ENCODE data around the gene AKAP3. TPM values are rescaled to one million over a fixed set of nuclear protein-coding genes. Genes with fewer than 3 reads are reported as not detected.

AKAP3 gene
- total and polyA plus RNA-seq, 2 of the 8 experiments (the other 6 are each of a cell fraction or from before 2014, with no cell fraction given), result 0.54 to 1.0 TPM

- Histone ChIP-seq H4K20me1 (replicated peaks in 1 of 2; ENCODE audit: control insufficient read depth in 1 of 2, insufficient read depth in 2 of 2, low read length in 2 of 2) (peaks cover 2 to 3% of the 10 kb centered on the region in 2 experiments), H4K5ac (ENCODE audit: insufficient read length, low read depth, low read length) (no peak overlapping the region), H2BK12ac (ENCODE audit: low read depth, low read length) (no peak overlapping the region), H2BK5ac (ENCODE audit: low read depth, low read length) (no peak overlapping the region), H3K18ac (ENCODE audit: extremely low read depth, low read length) (no peak overlapping the region), H3K79me2 (ENCODE audit: control insufficient read depth in 1 of 2, insufficient read depth in 2 of 2, low read length in 2 of 2) (no peaks in the 10 kb centered on the region), H3K23ac (ENCODE audit: insufficient read length) (no peak overlapping the region), H2BK15ac (ENCODE audit: low read length) (no peak overlapping the region), H3K4me3 (ENCODE audit: extremely low read depth in 1 of 4, insufficient read depth in 2 of 4, low read depth in 3 of 4, low read length in 4 of 4) (no peak overlapping the region), H3K56ac (replicated peaks; ENCODE audit: insufficient read length, low read depth, low read length) (no peak overlapping the region), H4K91ac (replicated peaks; ENCODE audit: insufficient read length, low read length) (no peak overlapping the region), H3K27me3 (replicated peaks in 1 of 4; ENCODE audit: control insufficient read depth in 3 of 4, extremely low read depth in 1 of 4, insufficient read depth in 3 of 4, low read length in 3 of 4) (no peaks in the 10 kb centered on the region), H3K79me1 (ENCODE audit: low read depth, low read length) (no peaks in the 10 kb centered on the region), H3K4me2 (ENCODE audit: insufficient read depth in 1 of 2, low read depth in 2 of 2, low read length in 2 of 2) (no peak overlapping the region), H3K9me3 (ENCODE audit: insufficient read depth in 2 of 2, low read depth in 1 of 2, low read length in 1 of 2) (no peaks in the 10 kb centered on the region), H3K9ac (replicated peaks in 1 of 4; ENCODE audit: extremely low read depth in 1 of 4, low read depth in 3 of 4, low read length in 3 of 4) (no peak overlapping the region), H3K23me2 (ENCODE audit: low read depth, low read length) (no peaks in the 10 kb centered on the region), H2AK5ac (ENCODE audit: low read depth, low read length) (no peak overlapping the region), H3K4me1 (replicated peaks in 1 of 4; ENCODE audit: control insufficient read depth in 3 of 4, insufficient read depth in 4 of 4, low read length in 3 of 4) (no peaks in the 10 kb centered on the region), H2BK120ac (replicated peaks; ENCODE audit: low read depth, low read length) (no peak overlapping the region), H3K4ac (replicated peaks; ENCODE audit: insufficient read length, low read depth, low read length) (no peak overlapping the region), H3K27ac (ENCODE audit: low read depth, low read length) (no peak overlapping the region), H2AFZ (ENCODE audit: low read length) (no peak overlapping the region), H3K36me3 (ENCODE audit: control insufficient read depth in 2 of 4, insufficient read depth in 4 of 4, low read length in 3 of 4) (peaks cover 8 to 74% (median 55%) of the 10 kb centered on the region in 4 experiments; a peak in 7 of 8 replicates), H3K14ac (ENCODE audit: insufficient read length) (no peak overlapping the region), H4K8ac (ENCODE audit: extremely low read depth, insufficient read depth, low read length) (no peak overlapping the region), H2BK20ac (ENCODE audit: low read length) (no peak overlapping the region)
- ChIA-PET CTCF (ENCODE audit: partially characterized antibody) (interaction anchor here (1.4 kb wide), 1 partner anchor 81 kb away, joined by 3 read pairs; no protein-coding TSS in a partner anchor), POLR2A (ENCODE audit: partially characterized antibody) (no interaction called here)
- TF ChIP-seq TAF1 (IDR thresholded peaks at IDR 0.05; ENCODE audit: low read depth, low read length), result no peak
- TF ChIP-seq CHD1 (IDR thresholded peaks at IDR 0.05; ENCODE audit: low read depth, low read length), result no peak
- TF ChIP-seq BCL11A (IDR thresholded peaks at IDR 0.05; ENCODE audit: low read depth in 2 of 2, low read length in 2 of 2), result no peak
- TF ChIP-seq JUND (IDR thresholded peaks at IDR 0.05; ENCODE audit: low read length), result no peak
- no peak for TF ChIP-seq USF2 (IDR thresholded peaks at IDR 0.05; ENCODE audit: low read length)
- no peak for TF ChIP-seq KDM5A (IDR thresholded peaks at IDR 0.05; ENCODE audit: low read length)
- no peak for TF ChIP-seq ZNF274 (IDR thresholded peaks at IDR 0.05; ENCODE audit: borderline replicate concordance, extremely low read depth, low read length)
- TF ChIP-seq SIX5 (IDR thresholded peaks at IDR 0.05; ENCODE audit: low read depth, low read length), result no peak
- TF ChIP-seq KDM1A (IDR thresholded peaks at IDR 0.05; ENCODE audit: borderline replicate concordance, low read length), result no peak
- DNase-seq (ENCODE audit: low read depth in 1 of 2, low spot score in 2 of 2) (no peak), FAIRE-seq (no peak)
- 62% methylated on average over 3 of the region's 3 CpGs; no CpG with 5 or more reads in 1 of the 2 experiments for WGBS, 2 experiments (ENCODE audit: extremely low coverage in 1 of 2, insufficient coverage in 1 of 2, insufficient read length in 1 of 2, insufficient replicate concordance in 2 of 2, low coverage in 1 of 2, low lambda C conversion rate in 2 of 2, missing lambda C conversion rate in 1 of 2)
Measured at GRCh38 chr12:4663971-4664505, 15.2 kb upstream of the AKAP3 start.
